OCI-LY3 (cell line): ENCODE data around the gene TTC9B.

Source experiments
- H2AFZ ChIP-seq: fragments of 200-600, 300-600 bp; shearing (Covaris generic); 2 replicates; pipeline ENCODE4 v1.6.0; 2014; ENCODE audit warnings: antibody characterized with exemption, low read depth, low read length
- H3K27ac ChIP-seq: fragments of 200-600, 300-600 bp; sonication (generic); 2 replicates; pipeline ENCODE4 v1.5.1; 2014; ENCODE audit warnings: mild to moderate bottlenecking, low read length, moderate library complexity, mixed read lengths
- H3K27me3 ChIP-seq: fragments of 200-600, 300-600 bp; sonication (generic); 2 replicates; pipeline ENCODE4 v1.6.1; 2014; ENCODE audit warnings: low read depth, low read length, mixed read lengths
- H3K36me3 ChIP-seq: fragments of 200-600, 300-600 bp; sonication (generic); replicated peaks from 2 replicates; pipeline ENCODE3; 2014; ENCODE audit warnings: low read depth, low read length, mixed read lengths
- H3K4me1 ChIP-seq: fragments of 300-600, 200-600 bp; sonication (generic); 2 replicates; pipeline ENCODE4 v1.6.1; 2014; ENCODE audit warnings: low read length, mixed read lengths
- H3K4me2 ChIP-seq: fragments of 200-600, 300-600 bp; sonication (generic); 2 replicates; pipeline ENCODE4 v1.6.1; 2014; ENCODE audit warnings: low read length, mixed read lengths
- H3K4me3 ChIP-seq: fragments of 300-600, 200-600 bp; sonication (generic); 2 replicates; pipeline ENCODE4 v1.5.1; 2014; ENCODE audit warnings: antibody characterized with exemption, mild to moderate bottlenecking, low read length, moderate library complexity
- H3K79me2 ChIP-seq: fragments of 300-600, 200-600 bp; shearing (Covaris generic); 2 replicates; pipeline ENCODE4 v1.6.1; 2014; ENCODE audit warnings: mild to moderate bottlenecking, low read length, mixed read lengths
- H3K9ac ChIP-seq: fragments of 300-600, 200-600 bp; shearing (Covaris generic); 2 replicates; pipeline ENCODE4 v1.6.0; 2014; ENCODE audit warnings: mild to moderate bottlenecking, low read length, moderate library complexity
- H3K9me3 ChIP-seq: fragments of 200-600, 300-600 bp; shearing (Covaris generic); 2 replicates; pipeline ENCODE4 v1.6.1; 2014; ENCODE audit warnings: low read length, mixed read lengths; ENCODE audit not compliant: insufficient read depth
- H4K20me1 ChIP-seq: fragments of 200-600, 300-600 bp; sonication (generic); 2 replicates; pipeline ENCODE4 v1.6.1; 2016; ENCODE audit warnings: low read length, mixed read lengths; ENCODE audit not compliant: insufficient read depth
- CTCF ChIP-seq: fragments of 200-600, 300-600 bp; sonication (generic); IDR thresholded peaks from 2 replicates; pipeline ENCODE4 v1.5.1; 2014; ENCODE audit warnings: antibody characterized with exemption, low read length, low read depth
- EZH2phosphoT487 ChIP-seq: fragments of 200-600 bp; shearing (Covaris generic); IDR thresholded peaks from 2 replicates; pipeline ENCODE4 v1.6.1; 2018; ENCODE audit warnings: antibody characterized with exemption, mixed run types, low read depth

TTC9B gene

GRCh38 chr19:40217027-40217810 lies 965 bp downstream of the TTC9B start:
- no peak overlapping the region for H3K9ac ChIP-seq
- H3K4me2 ChIP-seq = no peak overlapping the region
- TF ChIP-seq EZH2phosphoT487 = no peak
- peak; percentile 10; the same call in 1 of the 2 replicates for TF ChIP-seq CTCF
- peaks cover 9% of the 10 kb centered on the region for H3K4me1 ChIP-seq
- H3K27ac ChIP-seq = no peak overlapping the region
- no peak overlapping the region for H3K4me3 ChIP-seq
- H3K79me2 ChIP-seq = no peaks in the 10 kb centered on the region
- H3K27me3 ChIP-seq = no peaks in the 10 kb centered on the region
- H4K20me1 ChIP-seq = no peaks in the 10 kb centered on the region
- no peak overlapping the region for H2AFZ ChIP-seq
- H3K36me3 ChIP-seq = peaks cover 4% of the 10 kb centered on the region
- H3K9me3 ChIP-seq = no peaks in the 10 kb centered on the region

GRCh38 chr19:40216777-40217026 lies 1.5 kb downstream of the TTC9B start:
- Histone ChIP-seq H3K27ac (no peak overlapping the region), H3K79me2 (no peaks in the 10 kb centered on the region), H3K9ac (no peak overlapping the region), H4K20me1 (no peaks in the 10 kb centered on the region), H3K9me3 (no peaks in the 10 kb centered on the region), H3K4me2 (no peak overlapping the region), H3K36me3 (peaks cover 6% of the 10 kb centered on the region), H3K4me1 (peaks cover 9% of the 10 kb centered on the region), H2AFZ (no peak overlapping the region), H3K4me3 (no peak overlapping the region), H3K27me3 (no peaks in the 10 kb centered on the region)
- TF ChIP-seq EZH2phosphoT487 = no peak
- no peak for TF ChIP-seq CTCF

- Histone ChIP-seq H3K4me2 (no peak overlapping the region), H3K36me3 (peaks cover 6% of the 10 kb centered on the region), H3K9ac (no peak overlapping the region), H3K27me3 (no peaks in the 10 kb centered on the region), H4K20me1 (no peaks in the 10 kb centered on the region), H3K27ac (no peak overlapping the region), H3K9me3 (no peaks in the 10 kb centered on the region), H3K4me1 (peaks cover 9% of the 10 kb centered on the region), H3K79me2 (no peaks in the 10 kb centered on the region), H2AFZ (no peak overlapping the region), H3K4me3 (no peak overlapping the region)
- TF ChIP-seq EZH2phosphoT487 (no peak), CTCF (no peak)
Observed at GRCh38 chr19:40216013-40216776, 2.0 kb downstream of the TTC9B start.

DNA sequence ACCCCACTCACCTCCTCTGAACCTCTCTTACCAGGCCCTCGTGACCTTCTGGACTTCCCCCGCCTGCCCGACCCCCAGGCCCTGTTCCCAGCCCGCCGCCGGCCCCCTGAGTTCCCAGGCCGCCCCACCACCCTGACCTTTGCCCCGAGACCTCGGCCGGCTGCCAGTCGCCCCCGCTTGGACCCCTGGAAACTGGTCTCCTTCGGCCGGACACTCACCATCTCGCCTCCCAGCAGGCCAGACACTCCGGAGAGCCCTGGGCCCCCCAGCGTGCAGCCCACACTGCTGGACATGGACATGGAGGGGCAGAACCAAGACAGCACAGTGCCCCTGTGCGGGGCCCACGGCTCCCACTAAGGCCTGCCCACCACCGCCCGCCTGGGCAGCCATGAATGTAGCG lies 3.2 kb downstream of the TTC9B start:
- H3K27ac ChIP-seq = no peak overlapping the region
- no peak overlapping the region for H2AFZ ChIP-seq
- H3K79me2 ChIP-seq = no peaks in the 10 kb centered on the region
- TF ChIP-seq CTCF (no peak), EZH2phosphoT487 (no peak)
- H3K4me1 ChIP-seq = peaks cover 4% of the 10 kb centered on the region
- H3K9ac ChIP-seq = no peak overlapping the region
- peaks cover 6% of the 10 kb centered on the region for H3K36me3 ChIP-seq
- no peaks in the 10 kb centered on the region for H3K27me3 ChIP-seq
- no peaks in the 10 kb centered on the region for H3K9me3 ChIP-seq
- H3K4me2 ChIP-seq = no peak overlapping the region
- no peak overlapping the region for H3K4me3 ChIP-seq
- no peaks in the 10 kb centered on the region for H4K20me1 ChIP-seq
